Endothelial cell of umbilical vein (primary cell): ENCODE results near the gene EPHA10. TPM values are rescaled to one million over a fixed set of nuclear protein-coding genes. Genes with fewer than 3 reads are reported as not detected.

Experiments used
- BruUV-seq: library from RNA; stranded (reverse); fragments of 400-500 nt; replicated peaks from 2 replicates; lab custom pipeline; 2021; lab: Mats Ljungman, UMichigan
- CTCF ChIA-PET: fragments of 300-600, 350-600 bp; sonication (Branson Sonifier 250); formaldehyde crosslinking; loops from one replicate; lab custom pipeline; 2021; ENCODE audit warnings: antibody characterized with exemption, inconsistent platforms; lab: Charles Lee
- POLR2A ChIA-PET: fragments of 300-600, 350-600 bp; sonication (Branson Sonifier 250); formaldehyde crosslinking; loops from one replicate; lab custom pipeline; 2021; ENCODE audit warnings: antibody characterized with exemption, inconsistent platforms; lab: Charles Lee
- DNase-seq: peaks from one replicate; pipeline ENCODE4 v3.0.0-alpha.2; 2011; ENCODE audit warnings: low read depth, low spot score
- FAIRE-seq: peaks from 2 replicates; lab custom pipeline; 2011; peaks lifted over from hg19 to GRCh38; lab: Jason Lieb, UNC
- H2AFZ ChIP-seq: 2 replicates; pipeline ENCODE4 v1.6.0; 2012; ENCODE audit warnings: low read depth, low read length, control low read depth, inconsistent platforms
- H3K27ac ChIP-seq: 2 replicates; pipeline ENCODE4 v1.5.1; 2011; ENCODE audit warnings: low read depth, mild to moderate bottlenecking, control low read depth, low read length, moderate library complexity; ENCODE audit not compliant: insufficient read depth
- H3K27me3 ChIP-seq, 2 experiments: 2 replicates each; pipeline versions ENCODE4 v1.6.0 to v1.6.1; 2011; ENCODE audit warnings: low read length in 2 of 2, mixed read lengths in 1 of 2; ENCODE audit not compliant: control insufficient read depth in 2 of 2, insufficient read depth in 2 of 2
- H3K36me3 ChIP-seq, 2 experiments: 2 replicates in 1 of 2; 3 replicates in 1 of 2; pipeline ENCODE4 v1.5.1; 2011; ENCODE audit warnings: low read length in 2 of 2, mild to moderate bottlenecking in 1 of 2, moderate library complexity in 1 of 2; ENCODE audit not compliant: control insufficient read depth in 2 of 2, insufficient read depth in 2 of 2; ENCODE audit errors: extremely low read depth in 1 of 2
- H3K4me1 ChIP-seq: 3 replicates; pipeline ENCODE4 v1.5.1; 2011; ENCODE audit warnings: mild to moderate bottlenecking, low read length; ENCODE audit not compliant: control insufficient read depth, insufficient read depth; ENCODE audit errors: extremely low read depth
- H3K4me2 ChIP-seq: 2 replicates; pipeline ENCODE4 v1.6.1; 2011; ENCODE audit warnings: low read length, control low read depth, mixed read lengths; ENCODE audit not compliant: insufficient read depth
- H3K4me3 ChIP-seq, 3 experiments: fragments of 200-600 bp in 1 of 3; sonication (generic), shearing (Covaris generic) in 1 of 3; replicated peaks in 1 of 3; 2 replicates each; pipeline ENCODE4 v1.5.1; 2011 to 2016; ENCODE audit warnings: control low read depth in 3 of 3, low read length in 3 of 3, mild to moderate bottlenecking in 2 of 3, inconsistent platforms in 1 of 3, low read depth in 1 of 3, moderate library complexity in 1 of 3; ENCODE audit not compliant: insufficient read depth in 1 of 3
- H3K79me2 ChIP-seq: 2 replicates; pipeline ENCODE4 v1.6.0; 2012; ENCODE audit warnings: low read length, inconsistent platforms; ENCODE audit not compliant: control insufficient read depth, insufficient read depth
- H3K9ac ChIP-seq: replicated peaks from 2 replicates; pipeline ENCODE3; 2011; ENCODE audit warnings: low read length, control low read depth; ENCODE audit not compliant: insufficient read depth; ENCODE audit errors: extremely low read depth
- H3K9me1 ChIP-seq: replicated peaks from 3 replicates; pipeline ENCODE4 v1.6.0; 2011; ENCODE audit warnings: mild to moderate bottlenecking, low read length; ENCODE audit not compliant: control insufficient read depth, insufficient read depth; ENCODE audit errors: extremely low read depth
- H3K9me3 ChIP-seq: replicated peaks from 2 replicates; pipeline ENCODE4 v1.5.1; 2012; ENCODE audit warnings: low read length, inconsistent platforms; ENCODE audit not compliant: control insufficient read depth, insufficient read depth
- H4K20me1 ChIP-seq: replicated peaks from 2 replicates; pipeline ENCODE3; 2011; ENCODE audit warnings: mild to moderate bottlenecking, low read length; ENCODE audit not compliant: control insufficient read depth, insufficient read depth; ENCODE audit errors: extremely low read depth
- EZH2 ChIP-seq: IDR thresholded peaks from 2 replicates; pipeline ENCODE4 v1.6.1; 2012; ENCODE audit warnings: borderline replicate concordance, low read depth, mild to moderate bottlenecking, moderate library complexity, low read length, inconsistent platforms; ENCODE audit not compliant: severe bottlenecking
- FOS ChIP-seq: IDR thresholded peaks from 2 replicates; pipeline ENCODE4 v1.6.1; 2011; ENCODE audit warnings: mild to moderate bottlenecking, low read length, moderate library complexity, borderline replicate concordance; ENCODE audit not compliant: insufficient read depth
- GATA2 ChIP-seq: IDR thresholded peaks from 2 replicates; pipeline ENCODE4 v1.7.0; 2011; ENCODE audit warnings: low read depth, mild to moderate bottlenecking, moderate library complexity, mixed read lengths, low read length; ENCODE audit not compliant: insufficient read length, insufficient read depth
- JUN ChIP-seq: IDR thresholded peaks from 2 replicates; pipeline ENCODE4 v1.6.1; 2011; ENCODE audit warnings: borderline replicate concordance, low read depth; ENCODE audit not compliant: insufficient read length, insufficient read depth
- MAX ChIP-seq: IDR thresholded peaks from 2 replicates; pipeline ENCODE4 v1.6.1; 2011; ENCODE audit not compliant: insufficient read depth, insufficient read length
- MYC ChIP-seq: IDR thresholded peaks from one replicate; pipeline ENCODE4 v1.6.1; 2011; ENCODE audit warnings: mild to moderate bottlenecking, low read depth, low read length
- POLR2A ChIP-seq: IDR thresholded peaks from 2 replicates; pipeline ENCODE4 v1.6.1; 2012; ENCODE audit warnings: low read depth, mild to moderate bottlenecking, control low read depth, low read length
- POLR2AphosphoS5 ChIP-seq: IDR thresholded peaks from 2 replicates; pipeline ENCODE4 v1.6.1; 2012; ENCODE audit warnings: low read depth, mild to moderate bottlenecking, control low read depth, low read length, moderate library complexity; ENCODE audit not compliant: insufficient read depth
- dilution Hi-C: fragments of 300-500 bp; cut with MboI; formaldehyde crosslinking; loops from one replicate; pipeline ENCODE4 v1.15.0; 2019; ENCODE audit warnings: low sequenced_read_pairs; ENCODE audit not compliant: extremely low pct_ligation_motif_present
- intact Hi-C: fragments of 100-400 bp; cut with micrococcal nuclease; formaldehyde crosslinking; loops from one replicate; pipeline ENCODE4 v1.10.0; 2022
- polyA plus RNA-seq, 4 experiments: library from polyadenylated mRNA; depleted of rRNA in 3 of 4; stranded (reverse) in 3 of 4; unstranded in 1 of 4; fragments of >200 nt; gene quantifications; 2 replicates each; pipeline versions ENCODE4 v1.2.1 to v1.2.3, GENCODE V29; 2011 to 2012; ENCODE audit warnings: missing spikeins in 1 of 4
- total RNA-seq: library from RNA; stranded (reverse); gene quantifications from 2 replicates; pipeline ENCODE4 v1.2.3, GENCODE V29; 2021
- TF ChIP-seq, protein P1 (sequence below), 2 donors: IDR thresholded peaks; 1 replicate in 1 of 2; 2 replicates in 1 of 2; pipeline ENCODE4 v1.5.1; 2011; ENCODE audit warnings: low read length in 2 of 2, mild to moderate bottlenecking in 2 of 2, moderate library complexity in 2 of 2, control low read depth in 1 of 2, inconsistent platforms in 1 of 2, low read depth in 1 of 2; ENCODE audit not compliant: insufficient read depth in 1 of 2; ENCODE audit errors: extremely low read depth in 1 of 2

The EPHA10 gene
- total and polyA plus RNA-seq, 2 donors (not counting 3 experiments of a cell fraction or from before 2014, with no cell fraction given), result not detected

- H3K9me3 ChIP-seq, result no peaks in the 10 kb centered on the region
- H3K9ac ChIP-seq, result no peak overlapping the region
- H3K4me3 ChIP-seq, result no peak overlapping the region
- POLR2A ChIA-PET, result no interaction called here
- dilution Hi-C loops (no loop called here), intact Hi-C loops (no loop called here)
- no peaks in the 10 kb centered on the region for H4K20me1 ChIP-seq
- no peak for TF ChIP-seq POLR2A
- no peak for TF ChIP-seq JUN
- TF ChIP-seq MAX, result no peak
- no peak for TF ChIP-seq EZH2
- TF ChIP-seq POLR2AphosphoS5, result no peak
- no peak for DNase-seq
- CTCF ChIA-PET, result no interaction called here
- H3K79me2 ChIP-seq, result peaks cover 18% of the 10 kb centered on the region
- FAIRE-seq, result no peak
- peaks cover 10 to 39% of the 10 kb centered on the region in 2 experiments for H3K36me3 ChIP-seq
- no peaks in the 10 kb centered on the region for H3K27me3 ChIP-seq
- no peaks in the 10 kb centered on the region for H3K4me1 ChIP-seq
- no TSS peak for BruUV-seq
- H3K27ac ChIP-seq, result no peak overlapping the region
- no peak overlapping the region for H3K4me2 ChIP-seq
- H3K9me1 ChIP-seq, result no peaks in the 10 kb centered on the region
- H2AFZ ChIP-seq, result no peak overlapping the region
Observed at GRCh38 chr1:37701051-37701450, 63.9 kb downstream of the EPHA10 start.

- Histone ChIP-seq H3K4me1 (no peaks in the 10 kb centered on the region), H3K27me3 (no peaks in the 10 kb centered on the region), H3K4me3 (no peak overlapping the region), H3K9me1 (no peaks in the 10 kb centered on the region), H3K4me2 (no peak overlapping the region), H3K9ac (no peak overlapping the region), H4K20me1 (no peaks in the 10 kb centered on the region), H3K79me2 (peaks cover 31% of the 10 kb centered on the region), H3K27ac (no peak overlapping the region), H3K36me3 (peaks cover 7 to 38% of the 10 kb centered on the region in 2 experiments), H3K9me3 (no peaks in the 10 kb centered on the region), H2AFZ (no peak overlapping the region)
- FAIRE-seq (no peak), DNase-seq (no peak)
- intact Hi-C loops, result no loop called here
- CTCF ChIA-PET, result no interaction called here
- TF ChIP-seq EZH2 (no peak), MYC (no peak), MAX (no peak), FOS (no peak), GATA2 (no peak), POLR2AphosphoS5 (no peak), JUN (no peak), POLR2A (no peak)
- TF ChIP-seq, protein P1, sequence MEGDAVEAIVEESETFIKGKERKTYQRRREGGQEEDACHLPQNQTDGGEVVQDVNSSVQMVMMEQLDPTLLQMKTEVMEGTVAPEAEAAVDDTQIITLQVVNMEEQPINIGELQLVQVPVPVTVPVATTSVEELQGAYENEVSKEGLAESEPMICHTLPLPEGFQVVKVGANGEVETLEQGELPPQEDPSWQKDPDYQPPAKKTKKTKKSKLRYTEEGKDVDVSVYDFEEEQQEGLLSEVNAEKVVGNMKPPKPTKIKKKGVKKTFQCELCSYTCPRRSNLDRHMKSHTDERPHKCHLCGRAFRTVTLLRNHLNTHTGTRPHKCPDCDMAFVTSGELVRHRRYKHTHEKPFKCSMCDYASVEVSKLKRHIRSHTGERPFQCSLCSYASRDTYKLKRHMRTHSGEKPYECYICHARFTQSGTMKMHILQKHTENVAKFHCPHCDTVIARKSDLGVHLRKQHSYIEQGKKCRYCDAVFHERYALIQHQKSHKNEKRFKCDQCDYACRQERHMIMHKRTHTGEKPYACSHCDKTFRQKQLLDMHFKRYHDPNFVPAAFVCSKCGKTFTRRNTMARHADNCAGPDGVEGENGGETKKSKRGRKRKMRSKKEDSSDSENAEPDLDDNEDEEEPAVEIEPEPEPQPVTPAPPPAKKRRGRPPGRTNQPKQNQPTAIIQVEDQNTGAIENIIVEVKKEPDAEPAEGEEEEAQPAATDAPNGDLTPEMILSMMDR (IDR thresholded peaks at IDR 0.05; ENCODE audit: extremely low read depth in 1 of 2, insufficient read depth in 1 of 2, low read depth in 1 of 2, low read length in 2 of 2), result no peak
- no TSS peak for BruUV-seq
- dilution Hi-C loops, result no loop called here
- POLR2A ChIA-PET, result no interaction called here
Observed at GRCh38 chr1:37699147-37699546, 65.8 kb downstream of the EPHA10 start.
